Measurements from ENCODE around the gene DUSP22. TPM values are rescaled to one million over a fixed set of nuclear protein-coding genes. Genes with fewer than 3 reads are reported as not detected.
A peak's percentile ranks its signal among the peaks of the same experiment; 100 is the strongest.
"Not testable (repeated sequence)": the region's sequence is repeated elsewhere in the genome, so short reads cannot be mapped to it uniquely, and the experiment has no call there.

DUSP22 gene
- total RNA-seq, 1 experiment from 2014 or later, result 6.0 TPM

- DNase-seq (ENCODE audit: low read depth), result no peak
- in situ Hi-C loops (cut with HindIII; ENCODE audit: low pct_unique_long_range_greater_than_20kb, low sequenced_read_pairs), result no loop called here
Measured at GRCh38 chr6:363909-364308, 71.6 kb downstream of the DUSP22 start.

- DNase-seq (ENCODE audit: low read depth), result peak; percentile 79
- in situ Hi-C loops (cut with HindIII; ENCODE audit: low pct_unique_long_range_greater_than_20kb, low sequenced_read_pairs), result no loop called here
Measured at GRCh38 chr6:364609-365540, 72.6 kb downstream of the DUSP22 start.

- no peak for DNase-seq (ENCODE audit: low read depth)
- in situ Hi-C loops (cut with HindIII; ENCODE audit: low pct_unique_long_range_greater_than_20kb, low sequenced_read_pairs), result no loop called here
Measured at GRCh38 chr6:365835-366234, 73.5 kb downstream of the DUSP22 start.

GRCh38 chr6:366389-367297 is 74.4 kb downstream of the DUSP22 start:
- no peak for DNase-seq (ENCODE audit: low read depth)
- in situ Hi-C loops (cut with HindIII; ENCODE audit: low pct_unique_long_range_greater_than_20kb, low sequenced_read_pairs), result no loop called here

- no peak for DNase-seq (ENCODE audit: low read depth)
- in situ Hi-C loops (cut with HindIII; ENCODE audit: low pct_unique_long_range_greater_than_20kb, low sequenced_read_pairs), result no loop called here
Measured at GRCh38 chr6:367298-367794, 75.1 kb downstream of the DUSP22 start.

GRCh38 chr6:367891-368630 is 75.8 kb downstream of the DUSP22 start:
- in situ Hi-C loops (cut with HindIII; ENCODE audit: low pct_unique_long_range_greater_than_20kb, low sequenced_read_pairs), result no loop called here
- DNase-seq (ENCODE audit: low read depth), result no peak

GRCh38 chr6:369559-370431 is 77.5 kb downstream of the DUSP22 start:
- DNase-seq (ENCODE audit: low read depth), result no peak
- in situ Hi-C loops (cut with HindIII; ENCODE audit: low pct_unique_long_range_greater_than_20kb, low sequenced_read_pairs), result no loop called here

- DNase-seq (ENCODE audit: low read depth), result no peak
- in situ Hi-C loops (cut with HindIII; ENCODE audit: low pct_unique_long_range_greater_than_20kb, low sequenced_read_pairs), result no loop called here
Measured at GRCh38 chr6:370555-370954, 78.3 kb downstream of the DUSP22 start.

- DNase-seq (ENCODE audit: low read depth); in situ Hi-C loops (cut with HindIII; ENCODE audit: low pct_unique_long_range_greater_than_20kb, low sequenced_read_pairs): not testable (repeated sequence)
Measured at GRCh38 chr6:371851-372250, 79.6 kb downstream of the DUSP22 start.

GRCh38 chr6:372336-372911 is 80.1 kb downstream of the DUSP22 start:
- in situ Hi-C loops (cut with HindIII; ENCODE audit: low pct_unique_long_range_greater_than_20kb, low sequenced_read_pairs), result no loop called here
- DNase-seq (ENCODE audit: low read depth), result no peak

GRCh38 chr6:373031-373430 is 80.7 kb downstream of the DUSP22 start:
- in situ Hi-C loops (cut with HindIII; ENCODE audit: low pct_unique_long_range_greater_than_20kb, low sequenced_read_pairs), result no loop called here

GRCh38 chr6:373773-374724 is 81.8 kb downstream of the DUSP22 start:
- in situ Hi-C loops (cut with HindIII; ENCODE audit: low pct_unique_long_range_greater_than_20kb, low sequenced_read_pairs), result no loop called here
- no peak for DNase-seq (ENCODE audit: low read depth)

More at GRCh38 chr6:373031-373430, 80.7 kb downstream of the DUSP22 start:
- DNase-seq (ENCODE audit: low read depth), result no peak

GRCh38 chr6:374956-375355 is 82.7 kb downstream of the DUSP22 start:
- in situ Hi-C loops (cut with HindIII; ENCODE audit: low pct_unique_long_range_greater_than_20kb, low sequenced_read_pairs), result no loop called here
- no peak for DNase-seq (ENCODE audit: low read depth)

- DNase-seq (ENCODE audit: low read depth), result no peak
- in situ Hi-C loops (cut with HindIII; ENCODE audit: low pct_unique_long_range_greater_than_20kb, low sequenced_read_pairs), result no loop called here
Measured at GRCh38 chr6:376827-377640, 84.7 kb downstream of the DUSP22 start.

- DNase-seq (ENCODE audit: low read depth); in situ Hi-C loops (cut with HindIII; ENCODE audit: low pct_unique_long_range_greater_than_20kb, low sequenced_read_pairs): not testable (repeated sequence)
Measured at GRCh38 chr6:377641-378020, 85.3 kb downstream of the DUSP22 start.

Measured in Caki2 (cell line).